ENCODE data around the gene DMAP1. TPM values are rescaled to one million over a fixed set of nuclear protein-coding genes. Genes with fewer than 3 reads are reported as not detected.

Gene DMAP1
- total RNA-seq, 4 donors from 2014 or later = 44.2 to 102 (median 52.6) TPM

- Histone ChIP-seq H3K9me3 (no peaks in the 10 kb centered on the region), H3K27ac (peak overlapping the region; percentile 61), H3K4me3 (no peak overlapping the region), H3K4me1 (peaks cover 20% of the 10 kb centered on the region), H3K36me3 (peaks cover 5% of the 10 kb centered on the region), H3K27me3 (no peaks in the 10 kb centered on the region)
- 93% methylated on average over 4 of the region's 4 CpGs for WGBS
- no peak for DNase-seq (ENCODE audit: low spot score in 2 of 2)
- no peak for TF ChIP-seq POLR2AphosphoS5 (IDR thresholded peaks at IDR 0.05)
These were observed 25.4 kb downstream of the DMAP1 start for GRCh38 chr1:44238660-44239059.

GRCh38 chr1:44239331-44239960, 26.2 kb downstream of the DMAP1 start:
- DNase-seq (ENCODE audit: low spot score in 2 of 2) = no peak
- WGBS = 59% methylated on average over 7 of the region's 8 CpGs
- TF ChIP-seq EP300 (IDR thresholded peaks at IDR 0.05) (no peak), CTCF (IDR thresholded peaks at IDR 0.05) (no peak), POLR2A (IDR thresholded peaks at IDR 0.05) (no peak), POLR2AphosphoS5 (IDR thresholded peaks at IDR 0.05) (no peak)

DNA sequence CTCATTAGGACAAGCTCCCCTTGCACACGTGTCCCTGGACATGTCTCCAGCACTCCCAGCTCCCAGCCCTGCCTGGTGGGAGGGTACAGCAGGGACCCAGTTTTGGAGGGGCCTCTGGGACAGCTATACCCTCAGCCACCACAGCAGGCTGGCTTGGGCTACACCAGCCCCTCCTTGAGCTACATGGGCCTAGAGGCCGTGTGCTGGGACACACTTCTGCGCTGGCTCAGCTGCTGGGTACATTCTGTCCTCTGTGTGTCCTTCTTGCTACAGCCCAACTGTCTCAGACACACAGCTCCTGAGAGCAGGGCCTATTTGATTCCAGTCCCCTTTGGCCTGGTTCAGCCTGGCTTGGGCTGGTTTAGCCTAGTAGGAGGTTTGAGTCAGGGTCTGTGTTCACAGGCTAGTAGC, 26.7 kb downstream of the DMAP1 start:
- H3K9me3 ChIP-seq = no peaks in the 10 kb centered on the region
- H3K4me3 ChIP-seq = no peak overlapping the region
- H3K27me3 ChIP-seq = no peaks in the 10 kb centered on the region
- H3K36me3 ChIP-seq = peaks cover 16% of the 10 kb centered on the region
- peak overlapping the region; percentile 61 for H3K27ac ChIP-seq
- DNase-seq (ENCODE audit: low spot score in 2 of 2) = no peak
- WGBS = 60% methylated on average over 1 of the region's 3 CpGs
- H3K4me1 ChIP-seq = peaks cover 20% of the 10 kb centered on the region
- TF ChIP-seq EP300 (IDR thresholded peaks at IDR 0.05) (no peak), POLR2AphosphoS5 (IDR thresholded peaks at IDR 0.05) (peak in 1 of 3 donors; percentile 37), CTCF (IDR thresholded peaks at IDR 0.05) (no peak), POLR2A (IDR thresholded peaks at IDR 0.05) (no peak)

More at GRCh38 chr1:44239331-44239960, 26.2 kb downstream of the DMAP1 start:
- peak overlapping the region; percentile 61 for H3K27ac ChIP-seq
- no peaks in the 10 kb centered on the region for H3K9me3 ChIP-seq
- peaks cover 13% of the 10 kb centered on the region for H3K36me3 ChIP-seq
- no peaks in the 10 kb centered on the region for H3K27me3 ChIP-seq
- H3K4me3 ChIP-seq = no peak overlapping the region
- H3K4me1 ChIP-seq = peaks cover 20% of the 10 kb centered on the region

- Histone ChIP-seq H3K27ac (peak overlapping the region; percentile 61), H3K4me3 (no peak overlapping the region), H3K27me3 (no peaks in the 10 kb centered on the region), H3K36me3 (peaks cover 16% of the 10 kb centered on the region), H3K9me3 (no peaks in the 10 kb centered on the region), H3K4me1 (peaks cover 20% of the 10 kb centered on the region)
- 79% methylated on average over 9 of the region's 9 CpGs for WGBS
- no peak for TF ChIP-seq EP300 (IDR thresholded peaks at IDR 0.05)
- TF ChIP-seq CTCF (IDR thresholded peaks at IDR 0.05) = no peak
- no peak for TF ChIP-seq POLR2AphosphoS5 (IDR thresholded peaks at IDR 0.05)
- TF ChIP-seq POLR2A (IDR thresholded peaks at IDR 0.05) = no peak
- no peak for DNase-seq (ENCODE audit: low spot score in 2 of 2)
These were observed 27.8 kb downstream of the DMAP1 start for GRCh38 chr1:44240802-44241671.

GRCh38 chr1:44242746-44243145, 29.5 kb downstream of the DMAP1 start:
- peaks cover 21% of the 10 kb centered on the region for H3K36me3 ChIP-seq

More at GRCh38 chr1:44242746-44243145, 29.5 kb downstream of the DMAP1 start:
- H3K27ac ChIP-seq = no peak overlapping the region
- H3K4me3 ChIP-seq = no peak overlapping the region
- TF ChIP-seq EP300 (IDR thresholded peaks at IDR 0.05) (no peak), POLR2AphosphoS5 (IDR thresholded peaks at IDR 0.05) (no peak), POLR2A (IDR thresholded peaks at IDR 0.05) (no peak), CTCF (IDR thresholded peaks at IDR 0.05) (no peak)
- no peak for DNase-seq (ENCODE audit: low spot score in 2 of 2)
- no peaks in the 10 kb centered on the region for H3K9me3 ChIP-seq
- no peaks in the 10 kb centered on the region for H3K27me3 ChIP-seq
- peaks cover 20% of the 10 kb centered on the region for H3K4me1 ChIP-seq
- 81% methylated on average over 16 of the region's 16 CpGs for WGBS
